ENCODE measurements around the gene CDH26.
"Not testable (repeated sequence)": the region's sequence is repeated elsewhere in the genome, so short reads cannot be mapped to it uniquely, and the experiment has no call there.

The CDH26 gene

GRCh38 chr20:60016406-60016805 is 58.2 kb downstream of the CDH26 start:
- DNase-seq: no peak

GRCh38 chr20:60020251-60020650 is 62.0 kb downstream of the CDH26 start:
- no peak for DNase-seq

DNA sequence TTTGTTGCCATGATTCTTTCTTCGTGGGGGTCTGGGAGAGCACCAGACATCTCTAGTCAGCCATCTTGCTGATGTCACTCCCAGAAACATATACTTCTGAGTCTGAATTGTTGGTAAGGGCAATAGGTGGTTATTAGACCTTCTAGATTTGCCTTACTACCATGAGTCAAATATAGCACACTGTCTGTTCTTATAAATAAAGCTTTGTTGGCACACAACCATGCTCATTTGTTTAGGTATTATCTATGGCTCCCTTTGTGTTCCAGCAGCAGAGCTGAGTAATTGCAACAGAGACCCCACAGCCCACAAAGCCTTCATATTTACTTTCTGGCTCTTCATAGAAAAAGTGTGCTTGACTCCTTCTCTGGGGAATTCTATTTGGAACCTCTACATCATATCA is 62.9 kb downstream of the CDH26 start:
- DNase-seq: no peak

DNA sequence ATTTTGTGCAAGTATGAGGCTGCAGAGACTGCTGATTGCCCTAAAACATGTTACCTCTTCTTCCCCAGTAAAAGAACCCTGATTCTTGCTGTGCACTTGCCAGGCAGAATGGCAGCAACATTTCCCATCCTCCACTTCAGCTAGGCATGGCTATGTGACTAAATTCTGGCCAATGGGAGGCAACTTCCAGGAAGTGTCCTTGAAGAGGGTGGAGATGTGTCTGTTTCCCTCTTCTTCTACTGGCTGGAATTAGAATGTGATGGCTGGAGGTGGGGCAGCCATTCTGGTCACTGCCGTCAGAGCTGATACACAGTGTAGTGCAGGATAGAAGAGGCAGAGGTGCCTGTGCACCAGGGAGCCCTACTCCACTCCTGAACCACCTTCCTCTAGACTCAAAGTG is 64.6 kb downstream of the CDH26 start:
- DNase-seq: no peak

DNA sequence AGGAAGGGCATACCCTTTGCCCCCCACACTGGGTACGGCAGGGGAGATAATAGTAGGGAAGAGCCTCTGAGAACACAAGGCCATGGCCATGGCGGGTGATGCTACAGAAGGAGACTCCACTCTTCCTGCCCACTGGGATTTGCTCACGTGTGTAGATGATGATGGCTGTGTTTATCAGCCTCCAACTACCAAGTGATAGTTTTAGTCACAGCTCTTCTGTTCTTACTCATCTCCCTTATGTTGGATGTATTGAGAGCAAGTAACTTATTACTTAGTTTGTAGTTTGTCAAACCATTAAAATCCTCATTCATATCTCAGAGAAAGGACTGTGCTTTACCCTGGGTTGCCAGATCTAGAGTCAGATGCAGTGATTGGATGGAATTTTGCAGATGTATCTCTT is 66.0 kb downstream of the CDH26 start:
- no peak for DNase-seq

DNA sequence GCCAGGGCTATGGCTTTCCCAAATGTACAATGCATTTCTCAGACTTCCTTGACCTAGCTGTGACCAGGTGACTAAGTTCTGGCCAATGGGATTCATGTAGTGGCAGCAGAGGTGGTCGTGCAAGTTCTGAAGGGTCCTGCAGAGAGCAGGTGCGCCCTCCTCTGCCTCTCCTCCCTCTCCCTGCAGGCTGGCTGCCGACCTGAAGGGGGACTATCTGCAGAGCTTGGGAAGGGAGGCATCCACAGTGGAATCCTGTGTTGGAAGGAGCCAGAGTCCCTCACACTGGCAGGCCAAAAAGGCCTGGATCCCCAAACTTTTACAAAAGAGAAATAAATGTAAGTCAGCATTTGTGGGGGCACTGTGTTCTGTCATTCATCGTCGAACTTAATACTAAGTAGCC is 66.6 kb downstream of the CDH26 start:
- no peak for DNase-seq

- no peak for DNase-seq
Measured at GRCh38 chr20:60026010-60026409, 67.8 kb downstream of the CDH26 start.

- DNase-seq: no peak
Measured at GRCh38 chr20:60030471-60030870, 72.2 kb downstream of the CDH26 start.

DNA sequence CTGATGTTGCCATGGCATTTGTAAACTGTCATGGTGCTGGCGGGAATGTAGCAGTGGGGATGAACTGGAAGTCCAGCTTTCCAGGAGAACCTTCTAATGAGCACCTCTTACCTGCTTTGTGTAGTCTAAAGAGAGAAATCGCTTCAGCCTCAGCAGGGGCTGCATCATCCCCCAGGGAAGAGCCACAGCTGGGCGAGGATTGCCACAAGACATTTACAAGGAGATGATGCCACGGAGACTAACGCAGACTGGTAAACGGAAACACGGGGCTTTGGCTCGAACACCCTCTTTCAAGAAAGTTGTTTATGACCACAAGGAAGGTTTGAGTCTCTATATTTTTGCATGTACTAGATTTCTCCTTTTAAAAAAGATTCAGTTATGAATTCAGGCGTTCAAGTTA is 72.9 kb downstream of the CDH26 start:
- DNase-seq: no peak

DNA sequence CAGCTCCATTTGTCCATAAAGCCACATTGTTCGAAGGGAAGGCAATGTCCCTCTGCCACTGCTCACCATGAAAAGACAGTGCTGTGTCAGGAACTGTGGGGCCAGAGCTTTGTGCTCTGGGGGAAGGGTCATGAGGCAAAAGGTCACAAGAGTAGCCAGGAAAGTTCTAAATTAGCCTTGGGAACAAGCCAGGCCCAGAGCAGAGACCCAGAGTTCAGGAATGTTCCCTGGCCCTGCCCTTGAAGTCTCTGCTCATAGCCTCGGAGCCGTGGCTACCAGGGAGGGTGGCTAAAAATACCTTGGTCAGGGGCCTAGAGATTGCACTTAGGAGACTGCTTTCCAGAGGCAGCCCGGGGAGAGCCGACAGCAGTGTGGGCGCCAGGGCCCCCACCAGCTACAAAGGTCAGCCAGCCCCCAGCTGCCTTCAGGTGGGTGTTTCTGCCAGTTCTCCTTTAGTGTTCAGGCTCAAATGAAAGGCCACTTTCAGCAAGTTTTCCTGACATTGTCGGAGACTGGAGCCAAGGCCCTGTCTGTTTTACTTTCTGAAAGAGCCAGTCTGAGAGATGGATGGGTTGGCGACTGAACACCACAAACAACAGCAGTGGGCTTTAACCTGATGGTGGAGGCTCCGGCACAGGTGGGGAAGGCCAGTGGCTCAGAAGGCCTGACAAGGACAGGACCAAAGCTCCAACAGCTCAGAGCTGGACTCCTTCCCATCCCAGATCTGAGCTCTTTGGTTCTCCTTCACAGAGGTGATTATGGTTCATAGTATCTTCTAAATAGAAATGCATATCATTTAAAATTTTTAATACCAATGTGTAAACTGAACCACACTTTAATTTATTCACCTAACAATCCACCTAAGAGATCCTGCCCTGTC is 76.2 kb downstream of the CDH26 start:
- DNase-seq: no peak

- no peak for DNase-seq
Measured at GRCh38 chr20:60035486-60035885, 77.3 kb downstream of the CDH26 start.

- DNase-seq: no peak
Measured at GRCh38 chr20:60036346-60036745, 78.1 kb downstream of the CDH26 start.

GRCh38 chr20:60036746-60037499 is 78.7 kb downstream of the CDH26 start:
- DNase-seq: no peak

GRCh38 chr20:60038400-60039008 is 80.3 kb downstream of the CDH26 start:
- no peak for DNase-seq

DNA sequence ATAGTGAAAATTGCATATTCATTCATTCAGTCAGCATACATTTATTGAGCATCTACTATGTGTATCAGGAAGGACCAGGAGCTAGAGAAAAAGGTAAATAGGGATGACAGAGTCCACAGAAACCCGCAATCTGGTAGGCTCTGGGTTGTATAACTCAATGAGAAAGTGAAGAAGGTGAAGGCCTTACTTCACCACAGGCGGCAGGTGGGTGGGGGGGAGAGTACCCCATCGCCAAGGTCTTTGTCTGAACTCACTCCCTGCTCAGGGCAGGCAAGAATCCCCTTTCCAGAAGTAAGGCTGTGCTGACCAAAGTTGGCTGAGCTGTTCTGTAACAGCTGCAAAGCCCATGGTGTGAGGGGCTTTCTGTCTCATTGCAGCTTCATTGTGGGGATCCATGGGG is 81.3 kb downstream of the CDH26 start:
- DNase-seq: no peak

DNA sequence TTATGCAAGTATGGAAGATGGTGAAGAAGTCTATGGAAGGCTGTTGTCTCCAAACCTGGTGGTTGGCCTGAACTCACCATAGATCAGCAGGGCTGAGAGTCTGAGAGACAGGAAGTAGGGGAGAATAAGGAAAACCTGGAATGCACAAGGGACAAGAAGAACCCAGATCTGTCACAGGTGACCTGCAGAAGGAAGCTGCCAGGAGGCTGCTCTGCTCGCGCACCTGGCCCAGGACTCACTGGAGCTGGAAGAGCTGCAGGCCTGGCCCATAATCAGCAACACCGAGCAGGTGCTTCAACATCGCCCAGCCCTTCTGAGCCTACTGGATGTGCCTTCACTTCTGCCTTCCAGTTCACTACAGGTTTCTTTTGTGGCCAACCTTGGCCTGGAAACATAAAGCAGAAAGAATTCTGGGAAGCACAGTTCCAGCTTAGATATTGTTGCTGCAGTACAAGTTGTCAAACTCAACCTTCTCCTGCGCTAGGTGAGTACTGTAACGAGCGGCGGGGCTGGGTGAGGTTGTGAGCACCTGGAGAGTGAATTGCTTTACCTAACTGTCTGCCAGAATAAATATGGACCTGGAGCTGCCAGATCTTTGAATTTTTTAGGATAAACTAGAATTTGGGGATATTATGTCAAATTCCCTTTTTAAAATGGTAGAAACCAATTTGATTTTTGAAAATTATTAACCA is 82.4 kb downstream of the CDH26 start:
- no peak for DNase-seq

GRCh38 chr20:60041436-60042165 is 83.4 kb downstream of the CDH26 start:
- DNase-seq: not testable (repeated sequence)

DNA sequence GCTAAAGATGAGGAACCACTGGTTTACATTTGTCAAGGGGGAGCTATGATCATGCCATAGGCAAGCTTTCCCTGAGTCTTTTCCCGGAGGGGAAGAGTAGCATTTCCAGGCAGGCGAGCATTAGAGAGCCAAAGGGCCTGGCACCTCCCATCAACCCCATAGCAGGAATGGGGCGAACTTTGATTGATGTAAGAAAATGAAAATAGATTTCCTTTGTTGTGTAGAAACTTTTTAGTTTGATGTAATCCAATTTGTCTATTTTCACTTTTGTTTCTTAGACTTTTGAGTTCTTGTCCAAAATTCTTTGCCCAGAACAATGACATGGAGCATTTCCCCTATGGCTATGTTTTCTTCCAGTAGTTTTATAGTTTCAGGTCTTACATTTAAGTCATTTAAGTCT is 85.2 kb downstream of the CDH26 start:
- no peak for DNase-seq

DNA sequence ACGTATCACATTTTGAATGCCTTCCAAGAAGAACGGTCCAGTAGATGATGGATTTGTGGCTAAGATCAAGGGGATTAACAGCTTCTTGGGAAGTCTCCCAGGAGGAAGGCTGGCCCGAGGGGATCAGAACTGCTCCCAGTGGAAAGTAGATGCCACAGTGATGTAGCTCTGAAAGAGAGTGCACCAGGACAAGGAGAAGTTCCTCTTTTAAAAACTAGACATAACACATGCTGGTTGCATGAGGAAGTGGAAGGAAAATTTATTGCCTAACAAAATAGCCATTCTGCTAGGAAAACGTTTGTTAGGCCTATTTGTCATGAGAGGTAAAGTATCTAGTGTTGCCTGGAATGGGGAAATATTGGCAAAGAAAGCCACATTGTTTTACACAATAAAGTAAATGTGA is 87.8 kb downstream of the CDH26 start:
- no peak for DNase-seq

DNA sequence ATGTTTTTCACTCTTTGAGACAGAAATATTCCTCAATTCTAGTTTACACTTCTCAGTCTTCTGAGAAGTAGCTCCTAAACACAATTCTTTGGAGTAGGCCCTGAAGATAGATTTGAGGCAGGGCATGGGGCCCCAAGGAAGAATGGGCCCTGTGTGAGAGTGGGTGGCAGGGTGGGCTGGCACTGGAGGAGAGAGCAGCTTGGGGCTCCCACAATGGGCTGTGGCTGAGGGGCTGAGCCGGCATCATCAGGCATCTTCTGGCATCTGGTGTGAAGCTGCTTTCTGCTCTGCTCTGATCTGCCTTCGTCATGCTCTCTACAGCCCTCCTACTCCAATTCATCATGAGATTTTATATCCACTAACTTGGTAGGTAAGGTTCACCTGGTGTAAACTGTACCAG is 88.2 kb downstream of the CDH26 start:
- DNase-seq: no peak

DNA sequence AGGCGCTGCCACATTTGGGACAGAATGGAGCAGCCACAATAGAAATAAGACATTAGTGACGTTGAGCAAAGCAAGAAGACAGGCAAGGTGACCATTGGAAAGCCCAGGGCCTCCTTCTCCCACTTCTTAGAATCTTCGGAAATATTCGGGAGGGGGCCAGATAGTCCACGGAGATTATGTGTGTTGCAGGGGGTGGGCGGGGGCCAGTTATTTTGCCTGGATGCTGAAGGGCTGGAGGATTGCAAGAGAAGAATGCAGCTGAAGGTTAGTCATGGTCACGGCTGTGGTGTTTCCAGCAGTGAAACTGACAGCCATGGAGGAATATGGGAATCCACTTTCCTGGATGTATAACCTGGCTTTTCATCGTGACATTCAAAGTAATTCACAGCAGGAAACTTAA is 88.6 kb downstream of the CDH26 start:
- DNase-seq: no peak
